Calu3 (cell line): Measurements from ENCODE around the gene PRRT1. TPM values are rescaled to one million over a fixed set of nuclear protein-coding genes. Genes with fewer than 3 reads are reported as not detected.

ENCODE experiments used
- BruUV-seq: library from RNA; stranded (reverse); fragments of 400-500 nt; replicated peaks from 2 replicates; lab custom pipeline; 2021; lab: Mats Ljungman, UMichigan
- CTCF ChIA-PET: fragments of 300-600 bp; sonication (Branson Sonifier 250); formaldehyde crosslinking; loops from one replicate; lab custom pipeline; 2022; ENCODE audit warnings: antibody characterized with exemption; lab: Charles Lee
- DNase-seq: peaks from one replicate; pipeline ENCODE4 v3.0.0; 2022
- H3K27ac Mint-ChIP-seq: one replicate; pipeline ENCODE4 v1.8.0; 2022; ENCODE audit warnings: mixed read lengths; ENCODE audit not compliant: unreplicated experiment
- H3K27me3 Mint-ChIP-seq: one replicate; pipeline ENCODE4 v1.8.0; 2022; ENCODE audit warnings: mixed read lengths; ENCODE audit not compliant: unreplicated experiment
- H3K36me3 Mint-ChIP-seq: one replicate; pipeline ENCODE4 v1.8.0; 2022; ENCODE audit warnings: mild to moderate bottlenecking, moderate library complexity, mixed read lengths; ENCODE audit not compliant: insufficient read depth, unreplicated experiment
- H3K4me1 Mint-ChIP-seq: one replicate; pipeline ENCODE4 v1.8.0; 2022; ENCODE audit warnings: mild to moderate bottlenecking, low read depth, mixed read lengths; ENCODE audit not compliant: unreplicated experiment
- H3K4me3 Mint-ChIP-seq: one replicate; pipeline ENCODE4 v1.8.0; 2022; ENCODE audit warnings: mild to moderate bottlenecking, low read depth, moderate library complexity, mixed read lengths; ENCODE audit not compliant: unreplicated experiment
- H3K9me3 Mint-ChIP-seq: one replicate; pipeline ENCODE4 v1.8.0; 2022; ENCODE audit warnings: low read depth, mixed read lengths; ENCODE audit not compliant: unreplicated experiment
- intact Hi-C: fragments of 100-400 bp; cut with micrococcal nuclease; formaldehyde crosslinking; loops from one replicate; pipeline ENCODE4 v1.10.0; 2022; ENCODE audit not compliant: unreplicated experiment
- total RNA-seq: library from RNA; stranded (reverse); gene quantifications from 2 replicates; pipeline ENCODE4 v1.2.3, GENCODE V29; 2022
- TF ChIP-seq, protein P1 (sequence below): fragments of 200-600 bp; IDR thresholded peaks from one replicate; pipeline ENCODE4 v1.8.0; 2022; ENCODE audit warnings: antibody characterized with exemption; ENCODE audit not compliant: unreplicated experiment

The PRRT1 gene
- total RNA-seq, 1 experiment from 2014 or later: 1.7 TPM

DNA sequence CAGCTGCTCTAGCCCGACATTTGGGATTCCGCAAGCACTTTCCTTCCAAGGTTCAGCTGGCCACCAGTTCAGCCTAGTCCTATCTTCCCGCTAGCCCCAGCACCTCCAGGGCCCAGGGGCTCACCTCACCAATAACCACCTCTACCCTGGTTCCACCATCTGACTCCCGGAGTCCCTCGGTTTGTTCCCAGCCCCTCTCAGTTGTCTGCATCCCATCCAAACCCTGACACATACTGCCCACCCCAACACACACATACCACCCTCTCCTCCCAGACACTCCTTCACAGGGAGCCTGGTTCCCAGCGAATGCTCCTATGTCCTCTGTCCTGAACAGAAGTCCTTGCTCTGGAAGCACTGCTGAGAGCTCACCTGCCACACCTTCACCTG is 43.0 kb downstream of the PRRT1 start:
- intact Hi-C loops: no loop called here
- no peak overlapping the region for H3K4me3 Mint-ChIP-seq
- no peaks in the 10 kb centered on the region for H3K9me3 Mint-ChIP-seq
- BruUV-seq: no TSS peak
- TF ChIP-seq, protein P1, sequence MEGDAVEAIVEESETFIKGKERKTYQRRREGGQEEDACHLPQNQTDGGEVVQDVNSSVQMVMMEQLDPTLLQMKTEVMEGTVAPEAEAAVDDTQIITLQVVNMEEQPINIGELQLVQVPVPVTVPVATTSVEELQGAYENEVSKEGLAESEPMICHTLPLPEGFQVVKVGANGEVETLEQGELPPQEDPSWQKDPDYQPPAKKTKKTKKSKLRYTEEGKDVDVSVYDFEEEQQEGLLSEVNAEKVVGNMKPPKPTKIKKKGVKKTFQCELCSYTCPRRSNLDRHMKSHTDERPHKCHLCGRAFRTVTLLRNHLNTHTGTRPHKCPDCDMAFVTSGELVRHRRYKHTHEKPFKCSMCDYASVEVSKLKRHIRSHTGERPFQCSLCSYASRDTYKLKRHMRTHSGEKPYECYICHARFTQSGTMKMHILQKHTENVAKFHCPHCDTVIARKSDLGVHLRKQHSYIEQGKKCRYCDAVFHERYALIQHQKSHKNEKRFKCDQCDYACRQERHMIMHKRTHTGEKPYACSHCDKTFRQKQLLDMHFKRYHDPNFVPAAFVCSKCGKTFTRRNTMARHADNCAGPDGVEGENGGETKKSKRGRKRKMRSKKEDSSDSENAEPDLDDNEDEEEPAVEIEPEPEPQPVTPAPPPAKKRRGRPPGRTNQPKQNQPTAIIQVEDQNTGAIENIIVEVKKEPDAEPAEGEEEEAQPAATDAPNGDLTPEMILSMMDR: no peak
- CTCF ChIA-PET: no interaction called here
- no peak for DNase-seq
- peaks cover 9% of the 10 kb centered on the region for H3K4me1 Mint-ChIP-seq
- peak overlapping the region; percentile 19 for H3K27ac Mint-ChIP-seq
- peaks cover 13% of the 10 kb centered on the region for H3K36me3 Mint-ChIP-seq
- H3K27me3 Mint-ChIP-seq: peaks cover 67% of the 10 kb centered on the region

DNA sequence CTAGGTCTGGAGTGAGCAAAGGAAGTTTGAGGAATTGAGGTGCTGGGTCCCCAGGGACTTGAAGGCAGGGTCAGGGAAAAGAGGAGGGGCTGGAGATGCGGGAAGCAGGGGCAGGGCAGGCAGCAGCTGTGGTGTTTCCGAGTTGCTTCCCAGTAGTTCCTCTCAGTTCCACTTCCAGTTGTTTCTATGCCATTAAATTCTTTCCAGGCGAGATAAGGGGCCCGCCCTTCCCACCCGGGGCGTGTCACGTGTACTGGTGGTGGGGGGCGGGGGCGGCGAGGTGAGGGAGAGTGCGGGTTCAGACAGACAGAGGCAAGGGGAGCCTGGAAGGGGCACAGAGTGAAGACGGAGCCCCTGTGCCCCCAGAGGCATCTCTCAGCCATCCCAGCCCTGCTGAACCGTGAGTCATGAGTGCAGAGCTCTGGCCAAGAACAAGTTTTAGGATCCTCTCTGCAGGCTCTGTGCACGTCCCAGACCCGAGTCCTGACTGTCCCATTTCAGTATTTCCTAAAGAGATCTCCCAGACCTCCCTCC is 43.6 kb downstream of the PRRT1 start:
- H3K4me3 Mint-ChIP-seq: no peak overlapping the region
- DNase-seq: no peak

DNA sequence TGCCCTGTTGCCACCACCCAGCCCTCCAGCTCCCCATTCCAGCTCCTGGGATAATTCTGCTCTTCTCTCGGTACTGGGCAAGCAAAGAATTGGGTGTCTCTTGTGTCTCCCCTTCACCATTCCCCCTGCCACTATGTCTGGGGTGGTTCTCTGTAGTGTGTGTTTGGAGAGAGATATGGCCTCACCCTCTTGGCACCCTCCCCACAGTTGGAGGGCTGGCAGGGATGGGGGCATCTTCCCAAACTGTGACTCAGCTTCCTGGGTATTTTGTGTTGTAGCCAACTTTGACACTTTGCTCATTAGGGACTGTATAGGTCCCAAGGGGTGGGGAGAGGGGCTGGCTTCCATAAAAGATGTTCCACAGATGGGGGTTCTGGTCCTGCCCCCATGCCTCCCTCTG is 44.3 kb downstream of the PRRT1 start:
- CTCF ChIA-PET: interaction anchor here (1.1 kb wide), 1 partner anchor 9 kb away, joined by 3 read pairs; no protein-coding TSS in a partner anchor
- Mint-ChIP-seq H3K36me3 (peaks cover 7% of the 10 kb centered on the region), H3K4me1 (peaks cover 9% of the 10 kb centered on the region), H3K27ac (no peak overlapping the region), H3K9me3 (no peaks in the 10 kb centered on the region), H3K27me3 (peaks cover 76% of the 10 kb centered on the region), H3K4me3 (no peak overlapping the region)
- TF ChIP-seq, protein P1: no peak
- intact Hi-C loops: no loop called here
- no peak for DNase-seq
- BruUV-seq: no TSS peak

More for the DNA sequence above, 43.6 kb downstream of the PRRT1 start:
- no TSS peak for BruUV-seq
- TF ChIP-seq, protein P1: no peak
- peaks cover 9% of the 10 kb centered on the region for H3K4me1 Mint-ChIP-seq
- CTCF ChIA-PET: no interaction called here
- peaks cover 73% of the 10 kb centered on the region for H3K27me3 Mint-ChIP-seq
- H3K36me3 Mint-ChIP-seq: peaks cover 11% of the 10 kb centered on the region
- no peak overlapping the region for H3K27ac Mint-ChIP-seq
- no peaks in the 10 kb centered on the region for H3K9me3 Mint-ChIP-seq
- intact Hi-C loops: no loop called here

DNA sequence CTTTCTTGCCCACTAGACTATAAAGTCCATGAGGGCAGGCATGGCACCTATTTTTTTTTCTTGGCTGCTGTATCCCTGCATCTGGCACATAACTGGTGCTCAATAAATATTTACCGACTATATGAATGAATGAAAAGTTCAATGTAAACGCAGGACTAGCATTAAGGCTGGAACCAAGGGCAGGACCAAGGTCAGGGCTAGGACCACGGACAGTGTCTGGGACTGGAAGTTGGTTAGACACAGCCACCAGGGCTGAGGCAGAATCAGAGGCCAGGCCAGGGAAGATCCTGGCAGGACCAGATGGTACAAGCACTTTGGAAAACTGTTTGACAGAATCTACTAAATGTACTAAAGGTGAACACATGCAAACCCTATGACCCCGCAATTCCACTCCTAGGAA is 46.3 kb downstream of the PRRT1 start:
- CTCF ChIA-PET: no interaction called here
- H3K9me3 Mint-ChIP-seq: no peaks in the 10 kb centered on the region
- intact Hi-C loops: no loop called here
- H3K36me3 Mint-ChIP-seq: peaks cover 7% of the 10 kb centered on the region
- H3K27me3 Mint-ChIP-seq: peaks cover 77% of the 10 kb centered on the region
- no peak overlapping the region for H3K27ac Mint-ChIP-seq
- BruUV-seq: no TSS peak
- no peak overlapping the region for H3K4me3 Mint-ChIP-seq
- peaks cover 9% of the 10 kb centered on the region for H3K4me1 Mint-ChIP-seq
- TF ChIP-seq, protein P1: no peak
- no peak for DNase-seq
